HEK293T (cell line): ENCODE measurements around the gene IL17RA.

Source experiments
- BHLHE40 ChIP-seq: fragments of 450-650 bp; IDR thresholded peaks from 2 replicates; pipeline ENCODE4 v1.6.1; 2016; ENCODE audit warnings: mild to moderate bottlenecking, moderate library complexity, borderline replicate concordance
- ELF4 ChIP-seq: fragments of 450-650 bp; IDR thresholded peaks from 2 replicates; pipeline ENCODE4 v1.6.1; 2017; ENCODE audit warnings: antibody characterized with exemption
- NFRKB ChIP-seq: fragments of 450-650 bp; IDR thresholded peaks from 2 replicates; pipeline ENCODE4 v1.6.1; 2016; ENCODE audit warnings: mild to moderate bottlenecking, moderate library complexity
- SP1 ChIP-seq: fragments of 450-650 bp; IDR thresholded peaks from 2 replicates; pipeline ENCODE4 v1.6.1; 2017

DNA sequence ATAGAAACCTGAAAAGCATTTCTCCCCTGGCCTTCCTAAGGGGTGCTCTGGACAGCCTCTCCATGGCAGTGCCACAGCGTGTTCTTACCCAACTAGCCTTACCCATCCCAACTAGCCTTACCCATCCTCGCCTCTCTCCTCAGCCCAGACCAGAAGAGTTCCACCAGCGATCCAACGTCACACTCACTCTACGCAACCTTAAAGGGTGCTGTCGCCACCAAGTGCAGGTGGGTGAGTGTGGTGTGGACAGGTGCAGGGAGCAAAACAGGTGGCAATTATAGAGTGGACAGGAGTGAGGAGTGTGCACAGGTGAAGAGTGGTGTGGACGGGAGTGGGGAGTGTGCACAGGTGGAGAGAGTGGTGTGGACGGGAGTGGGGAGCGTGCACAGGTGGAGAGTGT lies 18.6 kb downstream of the IL17RA start:
- TF ChIP-seq BHLHE40 (no peak), SP1 (no peak), NFRKB (no peak), ELF4 (no peak)
